Activated naive CD4-positive, alpha-beta T cell treated with anti-CD3 and anti-CD28 coated beads, Interleukin-2, amount 50 U/mL, for 24 hours (primary cell): ENCODE results near the gene ABHD16A.

ENCODE experiments used
- H3K27ac Mint-ChIP-seq: one replicate; pipeline ENCODE4 v1.8.0; 2021; ENCODE audit warnings: mild to moderate bottlenecking, mixed read lengths
- H3K27me3 Mint-ChIP-seq: one replicate; pipeline ENCODE4 v1.8.0; 2021; ENCODE audit warnings: mixed read lengths
- H3K36me3 Mint-ChIP-seq: one replicate; pipeline ENCODE4 v1.8.0; 2021; ENCODE audit warnings: mixed read lengths
- H3K4me1 Mint-ChIP-seq: one replicate; pipeline ENCODE4 v1.8.0; 2021; ENCODE audit warnings: mixed read lengths
- H3K4me3 Mint-ChIP-seq: one replicate; pipeline ENCODE4 v1.8.0; 2021; ENCODE audit warnings: mild to moderate bottlenecking, mixed read lengths
- H3K9me3 Mint-ChIP-seq: one replicate; pipeline ENCODE4 v1.8.0; 2021; ENCODE audit warnings: mixed read lengths

ABHD16A gene

DNA sequence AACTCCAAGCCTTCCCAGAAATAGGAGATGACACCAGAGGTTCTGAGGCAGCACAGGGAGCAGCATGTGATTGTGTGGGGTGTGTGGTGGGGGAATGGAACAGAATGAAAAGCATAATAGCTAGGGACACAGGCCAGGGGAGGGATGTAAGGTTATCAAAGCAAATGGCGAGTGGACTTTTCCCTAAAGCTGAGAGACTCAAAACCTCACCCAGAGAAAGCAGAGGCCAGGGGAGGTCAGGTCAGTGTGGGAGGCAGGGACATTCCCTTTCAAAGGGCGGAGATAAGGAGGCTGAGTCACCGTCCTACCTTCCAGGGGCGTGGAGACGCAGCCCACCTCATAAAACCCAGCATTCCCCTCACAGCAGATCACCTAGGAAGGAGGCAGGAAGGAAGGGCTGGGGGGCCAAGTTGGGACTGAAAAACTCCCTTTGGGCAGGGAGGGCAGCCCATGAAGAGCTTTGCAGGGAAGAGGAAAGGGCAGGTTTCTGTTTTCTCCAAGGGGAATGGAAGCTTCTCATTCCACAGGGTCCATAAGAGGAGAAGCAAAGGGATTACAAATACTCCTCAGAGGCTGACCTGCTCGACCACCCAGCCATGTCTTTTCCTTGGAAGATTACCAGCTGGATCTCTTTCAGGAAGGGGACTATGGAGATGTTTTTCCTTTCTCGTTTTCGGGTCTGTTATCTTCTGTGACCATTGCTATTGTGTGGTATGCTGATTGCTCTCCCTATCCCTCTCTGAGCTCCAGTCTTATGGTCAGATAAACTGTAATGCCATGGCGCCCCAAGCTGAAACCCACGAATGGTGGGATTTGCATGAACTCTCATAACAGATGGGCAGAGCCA, 12.7 kb downstream of the ABHD16A start:
- H3K4me3 Mint-ChIP-seq: no peak overlapping the region

DNA sequence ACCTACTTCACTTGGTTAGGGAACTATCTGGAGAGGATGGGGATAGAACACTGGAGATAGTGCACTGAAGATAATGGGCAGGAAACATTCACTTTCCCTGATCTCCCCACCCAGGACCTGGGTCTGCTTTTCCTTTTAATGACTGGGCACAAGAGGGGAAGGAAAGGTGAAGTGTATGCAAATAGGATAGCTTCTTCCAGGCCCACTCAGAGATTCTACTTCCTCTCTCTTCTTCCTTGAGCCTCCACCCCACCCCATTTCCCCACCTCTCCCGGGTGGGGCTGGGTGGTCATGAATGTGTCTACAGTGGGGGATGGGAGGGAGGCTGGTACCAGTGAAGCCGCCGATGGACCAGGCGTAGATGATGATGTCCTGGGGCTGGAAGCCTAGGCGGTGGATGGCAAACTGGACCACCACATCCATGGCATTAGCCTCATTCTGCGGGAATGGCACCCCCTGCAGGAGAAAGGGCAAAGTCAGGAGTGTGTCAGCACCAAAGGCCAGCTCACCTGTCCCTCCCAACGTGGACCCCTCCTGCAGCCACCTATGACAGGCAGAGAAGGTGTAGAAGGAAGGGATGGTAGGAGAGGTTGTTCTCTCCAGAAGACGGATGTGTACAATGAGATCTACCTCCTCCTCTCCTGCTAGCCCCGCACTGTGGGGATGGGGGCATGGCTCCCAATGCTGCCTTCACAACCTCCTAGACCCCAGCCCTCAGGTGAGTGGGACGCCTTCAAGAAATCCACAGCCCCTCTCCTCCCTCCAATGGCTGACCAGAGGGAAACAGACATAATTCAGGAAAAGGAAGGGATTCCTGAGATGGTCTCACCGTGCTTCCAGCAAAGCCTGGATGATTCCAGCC, 13.6 kb downstream of the ABHD16A start:
- no peaks in the 10 kb centered on the region for H3K4me1 Mint-ChIP-seq
- no peaks in the 10 kb centered on the region for H3K9me3 Mint-ChIP-seq
- H3K27ac Mint-ChIP-seq: no peak overlapping the region
- H3K27me3 Mint-ChIP-seq: no peaks in the 10 kb centered on the region
- H3K4me3 Mint-ChIP-seq: no peak overlapping the region
- H3K36me3 Mint-ChIP-seq: peaks cover 4% of the 10 kb centered on the region

More for the DNA sequence above, 12.7 kb downstream of the ABHD16A start:
- peak overlapping the region; percentile 18 for H3K27ac Mint-ChIP-seq
- peaks cover 4% of the 10 kb centered on the region for H3K36me3 Mint-ChIP-seq
- H3K9me3 Mint-ChIP-seq: no peaks in the 10 kb centered on the region
- no peaks in the 10 kb centered on the region for H3K4me1 Mint-ChIP-seq
- H3K27me3 Mint-ChIP-seq: no peaks in the 10 kb centered on the region

DNA sequence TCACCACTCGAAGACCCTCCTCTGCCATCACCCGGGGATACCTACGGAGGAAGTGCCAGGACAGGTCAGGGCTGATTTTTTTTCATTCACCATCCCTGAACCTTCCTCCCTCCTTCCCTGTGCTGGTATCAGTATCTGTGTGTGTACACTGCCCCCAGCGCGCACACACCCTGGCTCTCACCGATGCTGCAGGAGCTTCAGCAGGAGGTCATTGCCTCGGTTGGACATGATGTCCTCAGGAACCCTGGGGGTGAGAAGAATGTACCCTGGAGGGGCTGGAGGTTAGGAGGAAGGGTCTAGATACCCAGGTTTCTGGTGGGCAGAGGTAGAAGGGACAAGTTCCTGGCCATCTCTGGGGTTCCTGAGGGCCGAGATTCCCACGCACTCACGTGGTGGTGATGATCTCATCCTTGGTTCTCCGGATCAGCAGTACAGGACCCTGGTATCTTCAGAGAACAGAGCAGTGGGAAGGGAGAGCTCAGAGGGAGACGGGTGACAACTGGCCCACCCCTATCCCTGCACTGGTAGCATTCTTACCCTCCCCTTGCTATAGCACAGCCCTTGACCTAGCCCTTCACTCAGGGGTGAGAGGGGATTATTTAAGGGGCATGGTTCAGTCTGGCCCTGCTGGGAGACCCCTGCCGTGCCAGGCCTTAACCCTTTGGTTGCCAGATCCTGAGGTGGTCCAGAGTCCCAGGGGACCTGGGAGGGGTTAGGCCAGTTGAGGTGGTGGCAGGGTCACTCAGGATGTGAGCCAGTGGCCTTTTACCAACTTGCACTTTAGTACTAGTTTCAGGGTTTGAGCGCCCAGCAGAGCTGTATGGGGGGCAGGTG, 15.0 kb downstream of the ABHD16A start:
- H3K27ac Mint-ChIP-seq: no peak overlapping the region
- no peaks in the 10 kb centered on the region for H3K9me3 Mint-ChIP-seq
- no peaks in the 10 kb centered on the region for H3K4me1 Mint-ChIP-seq
- H3K4me3 Mint-ChIP-seq: no peak overlapping the region
- H3K27me3 Mint-ChIP-seq: no peaks in the 10 kb centered on the region
- peaks cover 4% of the 10 kb centered on the region for H3K36me3 Mint-ChIP-seq

- peaks cover 3% of the 10 kb centered on the region for H3K36me3 Mint-ChIP-seq
- H3K27me3 Mint-ChIP-seq: no peaks in the 10 kb centered on the region
- no peak overlapping the region for H3K27ac Mint-ChIP-seq
- no peaks in the 10 kb centered on the region for H3K9me3 Mint-ChIP-seq
- H3K4me3 Mint-ChIP-seq: no peak overlapping the region
- H3K4me1 Mint-ChIP-seq: no peaks in the 10 kb centered on the region
These were observed 15.8 kb downstream of the ABHD16A start for GRCh38 chr6:31687321-31687720.

DNA sequence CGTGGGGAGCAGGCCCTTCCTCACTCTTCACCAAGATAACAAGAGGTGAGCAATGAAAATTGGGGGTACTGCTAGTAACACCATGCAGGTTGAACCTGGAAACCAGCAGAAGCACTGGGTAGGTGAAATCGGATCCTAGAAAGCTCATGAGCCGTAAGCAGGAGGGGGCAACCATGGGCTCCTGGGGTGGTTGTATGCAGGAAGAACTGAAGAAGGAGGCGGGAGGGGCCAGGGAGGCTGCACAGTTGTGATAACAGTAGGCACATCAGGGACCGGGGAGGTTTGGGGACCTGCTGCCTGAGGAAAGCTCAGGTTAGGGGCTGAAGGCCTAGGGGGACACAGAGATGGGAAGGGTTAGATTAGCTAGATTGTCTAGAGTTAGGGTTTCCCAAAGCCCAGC, 16.6 kb downstream of the ABHD16A start:
- Mint-ChIP-seq H3K36me3 (peaks cover 3% of the 10 kb centered on the region), H3K4me1 (peaks cover 5% of the 10 kb centered on the region), H3K9me3 (no peaks in the 10 kb centered on the region), H3K4me3 (no peak overlapping the region), H3K27me3 (no peaks in the 10 kb centered on the region), H3K27ac (no peak overlapping the region)

- Mint-ChIP-seq H3K9me3 (no peaks in the 10 kb centered on the region), H3K36me3 (peaks cover 2% of the 10 kb centered on the region), H3K4me1 (peaks cover 20% of the 10 kb centered on the region), H3K4me3 (no peak overlapping the region), H3K27me3 (no peaks in the 10 kb centered on the region), H3K27ac (no peak overlapping the region)
These were observed 19.5 kb downstream of the ABHD16A start for GRCh38 chr6:31683591-31683990.

DNA sequence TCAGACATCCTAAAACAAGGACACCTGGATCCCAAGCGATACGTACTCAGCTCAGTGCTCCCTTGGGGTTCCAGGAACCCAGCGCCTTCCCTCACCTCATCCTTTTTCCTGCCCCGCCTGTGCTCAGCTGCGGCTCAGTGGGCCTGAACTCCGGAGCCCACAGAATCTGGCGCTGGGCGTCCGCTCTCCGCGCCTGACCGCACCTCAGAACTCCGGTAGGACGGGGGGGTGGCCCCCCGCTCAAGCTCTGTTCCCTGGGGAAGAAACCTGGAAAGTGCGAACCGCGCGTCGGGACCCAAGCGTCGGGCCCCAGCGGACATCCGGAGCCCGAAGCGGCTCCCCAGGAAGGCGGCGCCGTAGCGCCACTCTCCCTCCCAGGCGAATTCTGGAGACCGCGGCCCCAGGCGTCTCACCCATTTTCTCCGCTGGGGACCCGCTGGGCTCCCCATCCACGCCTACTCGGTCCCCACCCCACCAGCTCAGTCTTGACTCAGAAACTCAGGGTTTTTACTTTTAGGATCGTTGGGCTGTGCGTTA, 21.9 kb downstream of the ABHD16A start:
- Mint-ChIP-seq H3K27me3 (no peaks in the 10 kb centered on the region), H3K36me3 (no peaks in the 10 kb centered on the region), H3K4me3 (peak overlapping the region; percentile 89), H3K27ac (no peak overlapping the region), H3K4me1 (peaks cover 24% of the 10 kb centered on the region), H3K9me3 (no peaks in the 10 kb centered on the region)

DNA sequence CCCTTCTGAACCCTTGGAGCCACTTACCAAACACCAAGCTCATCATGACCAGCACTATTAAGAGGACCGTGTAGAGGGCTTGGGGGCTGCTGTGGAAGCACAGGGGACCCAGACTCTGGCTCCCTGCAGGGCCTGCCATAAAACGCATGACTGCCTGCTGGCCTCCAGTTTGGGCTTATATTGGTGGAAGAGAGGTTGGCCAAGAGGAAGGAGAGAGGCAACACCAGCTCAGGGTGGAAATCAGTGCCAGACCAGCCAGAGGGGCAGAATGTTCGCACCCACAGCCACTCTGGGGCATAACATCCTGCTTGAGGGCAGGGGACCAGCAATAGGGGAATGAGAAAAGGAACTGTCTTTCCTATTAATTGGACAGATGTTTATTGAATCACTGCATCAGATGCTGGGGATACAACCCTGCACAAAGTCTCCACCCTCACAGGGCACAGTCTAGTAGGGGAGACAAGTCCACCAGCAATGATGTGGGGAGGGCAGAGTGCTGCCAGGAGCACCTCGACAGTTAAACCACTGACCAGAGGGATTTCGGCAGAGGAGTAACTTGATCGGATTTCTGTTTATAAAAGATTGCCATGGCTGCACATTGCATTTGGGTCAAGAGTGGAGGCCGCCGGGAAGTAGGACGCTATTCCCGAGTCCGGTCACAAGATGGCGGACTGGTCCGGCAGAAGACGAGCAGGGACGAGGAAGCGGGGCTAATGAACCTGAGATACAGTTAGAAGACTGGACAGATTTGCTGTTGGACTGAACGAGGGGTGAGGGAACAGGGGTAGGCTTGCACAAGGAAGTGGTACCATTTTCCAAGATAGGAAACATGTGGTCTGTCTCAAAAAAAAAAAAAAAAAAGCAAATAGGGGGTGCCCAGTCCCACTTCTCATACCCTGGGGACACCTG, 22.6 kb downstream of the ABHD16A start, which contains the start of gene LY6G5C:
TSS of gene LY6G5C (minus strand) at position 842 of the 909 bp plus-strand sequence. CDS start at position 148, 694 bp downstream.
- no peaks in the 10 kb centered on the region for H3K9me3 Mint-ChIP-seq
- H3K4me1 Mint-ChIP-seq: peaks cover 24% of the 10 kb centered on the region
- no peaks in the 10 kb centered on the region for H3K27me3 Mint-ChIP-seq
- no peaks in the 10 kb centered on the region for H3K36me3 Mint-ChIP-seq
- H3K27ac Mint-ChIP-seq: peak within 1 kb of the TSS; percentile 71
- H3K4me3 Mint-ChIP-seq: peak within 1 kb of the TSS; percentile 89

DNA sequence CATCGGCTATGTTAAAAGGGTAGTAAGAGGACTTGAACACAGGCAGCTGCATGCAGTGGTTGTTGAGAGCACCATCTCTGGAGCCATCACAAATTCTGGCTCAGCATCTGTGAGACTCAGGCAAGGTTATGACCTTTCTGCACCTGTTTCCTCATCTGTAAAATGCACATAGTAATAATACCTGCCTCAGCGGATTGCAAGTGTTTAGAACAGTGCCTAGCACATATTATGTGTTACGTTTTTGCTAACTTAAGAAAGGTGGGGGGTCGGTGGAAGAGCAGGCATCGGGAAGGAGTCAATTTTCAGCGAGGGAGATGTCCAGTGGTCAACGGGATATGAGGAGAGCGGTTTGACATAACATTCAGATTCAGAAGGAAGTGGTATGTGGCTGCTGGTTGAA, 25.2 kb downstream of the ABHD16A start:
- no peak overlapping the region for H3K4me3 Mint-ChIP-seq
- H3K4me1 Mint-ChIP-seq: peaks cover 24% of the 10 kb centered on the region
- no peaks in the 10 kb centered on the region for H3K36me3 Mint-ChIP-seq
- no peak overlapping the region for H3K27ac Mint-ChIP-seq
- no peaks in the 10 kb centered on the region for H3K9me3 Mint-ChIP-seq
- H3K27me3 Mint-ChIP-seq: no peaks in the 10 kb centered on the region

GRCh38 chr6:31676904-31677303, 26.2 kb downstream of the ABHD16A start:
- Mint-ChIP-seq H3K36me3 (peaks cover 5% of the 10 kb centered on the region), H3K4me3 (no peak overlapping the region), H3K9me3 (no peaks in the 10 kb centered on the region), H3K4me1 (peaks cover 23% of the 10 kb centered on the region), H3K27ac (no peak overlapping the region), H3K27me3 (no peaks in the 10 kb centered on the region)

DNA sequence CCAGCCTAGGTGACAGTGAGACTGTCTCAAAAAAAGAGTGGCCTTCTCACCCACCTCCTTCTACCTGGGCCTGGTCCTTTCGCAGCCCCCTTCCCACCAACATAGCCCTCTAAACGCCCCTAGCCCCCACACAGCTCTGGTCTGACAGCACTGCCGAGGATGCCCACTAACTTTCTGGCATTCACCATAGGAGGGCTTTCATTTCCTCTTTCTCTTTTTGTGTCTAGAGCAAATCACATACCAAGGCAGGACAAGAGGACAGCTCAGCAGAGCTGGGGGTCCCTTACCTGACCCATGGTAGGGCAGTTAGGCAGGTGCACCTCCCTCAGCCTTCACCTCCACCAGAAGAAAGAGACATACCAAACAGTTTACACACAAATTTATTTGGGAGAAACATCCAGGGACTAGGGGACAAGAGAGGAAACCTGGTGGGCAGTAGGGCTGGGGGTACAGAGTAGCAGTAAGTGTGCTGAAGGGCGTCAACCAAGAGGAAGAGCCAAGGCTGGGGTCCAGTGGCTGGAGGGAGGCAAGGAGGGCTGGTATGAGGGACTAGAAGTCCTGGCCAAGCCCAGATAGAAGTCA, 26.7 kb downstream of the ABHD16A start:
- no peak overlapping the region for H3K4me3 Mint-ChIP-seq
- no peaks in the 10 kb centered on the region for H3K27me3 Mint-ChIP-seq

GRCh38 chr6:31669676-31670075, 33.4 kb downstream of the ABHD16A start, which contains the start of gene LY6G5B:
LY6G5B (plus strand) TSS chr6:31669976; CDS start chr6:31670951, 975 bp downstream.
- no peak within 1 kb of the TSS for H3K27ac Mint-ChIP-seq

More for the DNA sequence above, 26.7 kb downstream of the ABHD16A start:
- Mint-ChIP-seq H3K9me3 (no peaks in the 10 kb centered on the region), H3K36me3 (peaks cover 5% of the 10 kb centered on the region), H3K4me1 (peaks cover 18% of the 10 kb centered on the region), H3K27ac (no peak overlapping the region)

DNA sequence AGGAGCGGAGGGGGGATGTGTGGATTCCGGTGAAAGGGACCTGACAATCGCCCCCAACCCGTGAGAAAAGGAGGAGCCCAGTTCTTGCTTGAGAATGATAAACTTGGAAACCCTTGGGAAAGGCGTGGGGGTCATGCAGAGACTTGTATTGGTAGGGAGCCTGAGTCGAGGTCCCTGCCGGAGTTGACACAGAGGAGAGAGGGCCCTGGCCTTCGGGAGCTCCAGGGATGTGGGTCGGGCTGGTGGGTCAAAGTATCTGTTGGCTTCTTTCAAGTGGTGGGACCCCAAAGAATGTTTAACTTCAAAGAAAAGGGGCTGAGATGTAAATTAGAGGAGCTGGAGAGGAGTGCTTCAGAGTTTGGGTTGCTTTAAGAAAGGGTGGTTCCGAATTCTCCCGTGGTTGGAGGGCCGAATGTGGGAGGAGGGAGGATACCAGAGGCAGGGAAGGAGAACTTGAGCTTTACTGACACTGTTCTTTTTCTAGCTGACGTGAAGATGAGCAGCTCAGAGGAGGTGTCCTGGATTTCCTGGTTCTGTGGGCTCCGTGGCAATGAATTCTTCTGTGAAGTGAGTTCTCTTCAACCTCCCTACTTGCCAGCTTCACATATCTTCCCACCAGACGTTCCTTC, 36.7 kb downstream of the ABHD16A start:
- H3K27me3 Mint-ChIP-seq: no peaks in the 10 kb centered on the region
- peak overlapping the region; percentile 99 for H3K27ac Mint-ChIP-seq
- H3K36me3 Mint-ChIP-seq: peaks cover 26% of the 10 kb centered on the region
- no peaks in the 10 kb centered on the region for H3K9me3 Mint-ChIP-seq
- H3K4me3 Mint-ChIP-seq: peak overlapping the region; percentile 99
- H3K4me1 Mint-ChIP-seq: peaks cover 59% of the 10 kb centered on the region

More at GRCh38 chr6:31669676-31670075, 33.4 kb downstream of the ABHD16A start, which contains the start of gene LY6G5B:
- peaks cover 20% of the 10 kb centered on the region for H3K36me3 Mint-ChIP-seq
- no peak within 1 kb of the TSS for H3K4me3 Mint-ChIP-seq
- no peaks in the 10 kb centered on the region for H3K9me3 Mint-ChIP-seq
- H3K4me1 Mint-ChIP-seq: peaks cover 35% of the 10 kb centered on the region
- H3K27me3 Mint-ChIP-seq: no peaks in the 10 kb centered on the region
